Muscle layer of duodenum (tissue), 2 donors: Measurements from ENCODE around the gene SLC6A18.
"Not testable (repeated sequence)": the region's sequence is repeated elsewhere in the genome, so short reads cannot be mapped to it uniquely, and the experiment has no call there.

ENCODE experiments used
- H3K27ac ChIP-seq: one replicate; pipeline ENCODE4 v1.7.0; 2013; ENCODE audit warnings: mild to moderate bottlenecking, low read length
- H3K27me3 ChIP-seq: one replicate; pipeline ENCODE4 v1.7.0; 2013; ENCODE audit warnings: low read depth, mild to moderate bottlenecking, control low read depth, low read length
- H3K36me3 ChIP-seq, 2 donors: one replicate each; pipeline ENCODE4 v1.7.0; 2013; ENCODE audit warnings: low read length in 2 of 2, control low read depth in 1 of 2, mild to moderate bottlenecking in 1 of 2; ENCODE audit not compliant: insufficient read depth in 2 of 2, control insufficient read depth in 1 of 2
- H3K4me1 ChIP-seq, 2 donors: one replicate each; pipeline ENCODE4 v1.7.0; 2013; ENCODE audit warnings: low read length in 2 of 2, mild to moderate bottlenecking in 2 of 2, control low read depth in 1 of 2, moderate library complexity in 1 of 2; ENCODE audit not compliant: insufficient read depth in 2 of 2, control insufficient read depth in 1 of 2
- H3K4me3 ChIP-seq, 2 donors: one replicate each; pipeline ENCODE4 v1.7.0; 2013; ENCODE audit warnings: low read length in 2 of 2, low read depth in 1 of 2, mild to moderate bottlenecking in 1 of 2
- H3K9me3 ChIP-seq, 2 donors: one replicate each; pipeline ENCODE4 v1.7.0; 2013; ENCODE audit warnings: low read length in 2 of 2, control low read depth in 1 of 2, mild to moderate bottlenecking in 1 of 2; ENCODE audit not compliant: control insufficient read depth in 1 of 2
- donor health status: healthy.

SLC6A18 gene

GRCh38 chr5:1266791-1267190 lies 41.6 kb downstream of the SLC6A18 start:
- Histone ChIP-seq H3K36me3 (no peaks in the 10 kb centered on the region), H3K4me1 (no peaks in the 10 kb centered on the region), H3K9me3 (peaks cover 0 to 17% of the 10 kb centered on the region in 2 donors), H3K27ac (no peak overlapping the region), H3K27me3 (no peaks in the 10 kb centered on the region), H3K4me3 (no peak overlapping the region)

- H3K4me1 ChIP-seq, H3K27ac ChIP-seq, H3K4me3 ChIP-seq, H3K36me3 ChIP-seq, H3K27me3 ChIP-seq: not testable (repeated sequence)
- H3K9me3 ChIP-seq = peaks cover 0 to 11% of the 10 kb centered on the region in 2 donors
Observed at GRCh38 chr5:1267464-1267863, 42.3 kb downstream of the SLC6A18 start.

- H3K9me3 ChIP-seq = peaks cover 0 to 5% of the 10 kb centered on the region in 2 donors
- no peak overlapping the region for H3K4me3 ChIP-seq
- no peaks in the 10 kb centered on the region for H3K27me3 ChIP-seq
- H3K27ac ChIP-seq = no peak overlapping the region
- no peaks in the 10 kb centered on the region for H3K36me3 ChIP-seq
- no peaks in the 10 kb centered on the region for H3K4me1 ChIP-seq
Observed at GRCh38 chr5:1268056-1268455, 42.9 kb downstream of the SLC6A18 start.

GRCh38 chr5:1268666-1269065 lies 43.5 kb downstream of the SLC6A18 start:
- H3K4me3 ChIP-seq = no peak overlapping the region
- H3K9me3 ChIP-seq = peaks cover 0 to 5% of the 10 kb centered on the region in 2 donors
- no peaks in the 10 kb centered on the region for H3K27me3 ChIP-seq
- H3K27ac ChIP-seq = no peak overlapping the region
- no peaks in the 10 kb centered on the region for H3K36me3 ChIP-seq
- H3K4me1 ChIP-seq = no peaks in the 10 kb centered on the region

GRCh38 chr5:1270426-1270825 lies 45.2 kb downstream of the SLC6A18 start:
- peaks cover 0 to 2% of the 10 kb centered on the region in 2 donors for H3K9me3 ChIP-seq
- no peak overlapping the region for H3K4me3 ChIP-seq
- H3K36me3 ChIP-seq = no peaks in the 10 kb centered on the region
- no peaks in the 10 kb centered on the region for H3K27me3 ChIP-seq
- no peaks in the 10 kb centered on the region for H3K4me1 ChIP-seq
- H3K27ac ChIP-seq = no peak overlapping the region

GRCh38 chr5:1270933-1271914 lies 46.0 kb downstream of the SLC6A18 start:
- no peaks in the 10 kb centered on the region for H3K36me3 ChIP-seq
- no peak overlapping the region for H3K27ac ChIP-seq
- peaks cover 0 to 2% of the 10 kb centered on the region in 2 donors for H3K9me3 ChIP-seq
- H3K27me3 ChIP-seq = no peaks in the 10 kb centered on the region
- no peak overlapping the region for H3K4me3 ChIP-seq
- no peaks in the 10 kb centered on the region for H3K4me1 ChIP-seq

GRCh38 chr5:1272201-1272600 lies 47.0 kb downstream of the SLC6A18 start:
- Histone ChIP-seq H3K36me3 (no peaks in the 10 kb centered on the region), H3K27me3 (no peaks in the 10 kb centered on the region), H3K9me3 (peaks cover 0 to 2% of the 10 kb centered on the region in 2 donors), H3K4me1 (no peaks in the 10 kb centered on the region), H3K27ac (no peak overlapping the region), H3K4me3 (no peak overlapping the region)

- H3K36me3 ChIP-seq = no peaks in the 10 kb centered on the region
- H3K4me3 ChIP-seq = no peak overlapping the region
- no peaks in the 10 kb centered on the region for H3K27me3 ChIP-seq
- H3K27ac ChIP-seq = no peak overlapping the region
- H3K9me3 ChIP-seq = peaks cover 0 to 10% of the 10 kb centered on the region in 2 donors
- H3K4me1 ChIP-seq = no peaks in the 10 kb centered on the region
Observed at GRCh38 chr5:1273745-1274144, 48.6 kb downstream of the SLC6A18 start.

- no peak overlapping the region for H3K27ac ChIP-seq
- H3K27me3 ChIP-seq = no peaks in the 10 kb centered on the region
- H3K36me3 ChIP-seq = no peaks in the 10 kb centered on the region
- no peak overlapping the region for H3K4me3 ChIP-seq
- H3K9me3 ChIP-seq = peaks cover 0 to 10% of the 10 kb centered on the region in 2 donors
- H3K4me1 ChIP-seq = no peaks in the 10 kb centered on the region
Observed at GRCh38 chr5:1274471-1274870, 49.3 kb downstream of the SLC6A18 start.

GRCh38 chr5:1275397-1276391 lies 50.5 kb downstream of the SLC6A18 start:
- H3K9me3 ChIP-seq = peaks cover 0 to 10% of the 10 kb centered on the region in 2 donors
- H3K27ac ChIP-seq, H3K4me3 ChIP-seq, H3K4me1 ChIP-seq, H3K27me3 ChIP-seq, H3K36me3 ChIP-seq: not testable (repeated sequence)

GRCh38 chr5:1276930-1277329 lies 51.7 kb downstream of the SLC6A18 start:
- Histone ChIP-seq H3K27me3 (no peaks in the 10 kb centered on the region), H3K36me3 (no peaks in the 10 kb centered on the region)

More at GRCh38 chr5:1276930-1277329, 51.7 kb downstream of the SLC6A18 start:
- Histone ChIP-seq H3K27ac (no peak overlapping the region), H3K4me1 (no peaks in the 10 kb centered on the region), H3K9me3 (peaks cover 0 to 8% of the 10 kb centered on the region in 2 donors), H3K4me3 (no peak overlapping the region)
